Measurements from ENCODE around the gene FAM168A. TPM values are rescaled to one million over a fixed set of nuclear protein-coding genes. Genes with fewer than 3 reads are reported as not detected.

The FAM168A gene
- total and polyA plus RNA-seq, 10 of the 15 experiments (the other 5 are each of a cell fraction or from before 2014, with no cell fraction given): 1.7 to 20.0 (median 10.0) TPM

DNA sequence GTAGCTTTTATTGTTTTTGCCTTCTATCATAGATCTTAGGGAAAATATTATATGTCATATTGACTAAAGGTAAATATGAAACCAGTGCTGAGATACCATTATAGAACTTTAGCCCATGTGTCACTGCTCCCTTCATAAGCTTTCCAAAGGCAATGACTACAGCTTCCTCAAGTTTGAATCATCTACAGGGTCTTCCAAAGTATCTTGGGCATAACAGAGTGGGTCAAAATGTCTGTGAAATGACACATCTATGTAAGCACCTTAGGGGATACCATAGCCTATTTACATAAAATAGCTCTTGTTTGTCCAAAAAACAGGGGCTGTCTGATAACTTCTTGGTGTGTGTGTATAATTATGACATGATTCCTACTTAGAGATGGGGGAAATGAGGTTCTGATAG lies 169.2 kb downstream of the FAM168A start:
- in situ Hi-C loops (cut with MboI) (no loop called here), intact Hi-C loops (cut with micrococcal nuclease; ENCODE audit: unreplicated experiment) (no loop called here)
- H3K4me2 ChIP-seq (ENCODE audit: control insufficient read depth, insufficient read depth): no peak overlapping the region
- no peaks in the 10 kb centered on the region for H3K27me3 ChIP-seq (replicated peaks in 1 of 2; ENCODE audit: control insufficient read depth in 2 of 2, insufficient read depth in 2 of 2, low read length in 1 of 2)
- DNase-seq (ENCODE audit: low read depth, low spot score) (no peak), FAIRE-seq (no peak), ATAC-seq (no peak)
- peaks cover 3% of the 10 kb centered on the region; the same call in 1 of the 2 replicates for H3K4me1 ChIP-seq (ENCODE audit: control insufficient read depth, insufficient read depth, low read length)
- no peaks in the 10 kb centered on the region; a peak in 1 of 4 replicates for H3K36me3 ChIP-seq (ENCODE audit: control insufficient read depth in 2 of 2, insufficient read depth in 2 of 2, low read length in 1 of 2)
- no peaks in the 10 kb centered on the region for H3K79me2 ChIP-seq (ENCODE audit: control insufficient read depth, insufficient read depth, low read length)
- TF ChIP-seq, protein P1, sequence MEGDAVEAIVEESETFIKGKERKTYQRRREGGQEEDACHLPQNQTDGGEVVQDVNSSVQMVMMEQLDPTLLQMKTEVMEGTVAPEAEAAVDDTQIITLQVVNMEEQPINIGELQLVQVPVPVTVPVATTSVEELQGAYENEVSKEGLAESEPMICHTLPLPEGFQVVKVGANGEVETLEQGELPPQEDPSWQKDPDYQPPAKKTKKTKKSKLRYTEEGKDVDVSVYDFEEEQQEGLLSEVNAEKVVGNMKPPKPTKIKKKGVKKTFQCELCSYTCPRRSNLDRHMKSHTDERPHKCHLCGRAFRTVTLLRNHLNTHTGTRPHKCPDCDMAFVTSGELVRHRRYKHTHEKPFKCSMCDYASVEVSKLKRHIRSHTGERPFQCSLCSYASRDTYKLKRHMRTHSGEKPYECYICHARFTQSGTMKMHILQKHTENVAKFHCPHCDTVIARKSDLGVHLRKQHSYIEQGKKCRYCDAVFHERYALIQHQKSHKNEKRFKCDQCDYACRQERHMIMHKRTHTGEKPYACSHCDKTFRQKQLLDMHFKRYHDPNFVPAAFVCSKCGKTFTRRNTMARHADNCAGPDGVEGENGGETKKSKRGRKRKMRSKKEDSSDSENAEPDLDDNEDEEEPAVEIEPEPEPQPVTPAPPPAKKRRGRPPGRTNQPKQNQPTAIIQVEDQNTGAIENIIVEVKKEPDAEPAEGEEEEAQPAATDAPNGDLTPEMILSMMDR (IDR thresholded peaks at IDR 0.05 in 2 of 3, conservative IDR thresholded peaks at IDR 0.05 in 1 of 3; ENCODE audit: control insufficient read depth in 2 of 3, extremely low read depth in 1 of 3, insufficient read depth in 1 of 3, low read depth in 3 of 3, low read length in 3 of 3): no peak
- TF ChIP-seq YY1 (IDR thresholded peaks at IDR 0.05; ENCODE audit: low read depth, low read length): no peak
- no peak for TF ChIP-seq BHLHE40 (IDR thresholded peaks at IDR 0.05; ENCODE audit: borderline replicate concordance in 1 of 2, low read depth in 2 of 2, low read length in 1 of 2)
- no peak for TF ChIP-seq POLR2AphosphoS5 (IDR thresholded peaks at IDR 0.05; ENCODE audit: low read length)
- no peak for TF ChIP-seq NR2C1 (IDR thresholded peaks at IDR 0.05)
- TF ChIP-seq IKZF2 (IDR thresholded peaks at IDR 0.05): no peak
- no peak overlapping the region for H2AFZ ChIP-seq (ENCODE audit: control insufficient read depth, low read depth, low read length)
- CTCF ChIA-PET: interaction anchor here (1.1 to 2.5 kb wide), 4 partner anchors 13 to 232 kb away, joined by 3 to 7 read pairs (median 5); no protein-coding TSS in a partner anchor
- POLR2A ChIA-PET: no interaction called here
- H4K20me1 ChIP-seq (ENCODE audit: control insufficient read depth, insufficient read depth): no peaks in the 10 kb centered on the region
- no peak overlapping the region for H3K9ac ChIP-seq (ENCODE audit: control insufficient read depth, insufficient read depth, low read length)
- SMC1A ChIA-PET (ENCODE audit: uncharacterized antibody, unreplicated experiment): interaction anchor here (1.3 to 6.1 kb wide), 3 partner anchors 8 to 17 kb away, joined by 4 to 34 read pairs (median 12); no protein-coding TSS in a partner anchor
- BruUV-seq (replicated peaks): no TSS peak
- H3K4me3 ChIP-seq: no peak overlapping the region
- no peaks in the 10 kb centered on the region for H3K9me3 ChIP-seq (replicated peaks; ENCODE audit: control insufficient read depth, insufficient read depth, low read length)
- no peak overlapping the region for H3K27ac ChIP-seq (ENCODE audit: control insufficient read depth, insufficient read depth)
- RAD21 ChIA-PET (ENCODE audit: unreplicated experiment): interaction anchor here (1.0 to 1.2 kb wide), 2 partner anchors 17 to 18 kb away, joined by 3 read pairs; no protein-coding TSS in a partner anchor
